Measurements from ENCODE around the gene UCHL1.

DNA sequence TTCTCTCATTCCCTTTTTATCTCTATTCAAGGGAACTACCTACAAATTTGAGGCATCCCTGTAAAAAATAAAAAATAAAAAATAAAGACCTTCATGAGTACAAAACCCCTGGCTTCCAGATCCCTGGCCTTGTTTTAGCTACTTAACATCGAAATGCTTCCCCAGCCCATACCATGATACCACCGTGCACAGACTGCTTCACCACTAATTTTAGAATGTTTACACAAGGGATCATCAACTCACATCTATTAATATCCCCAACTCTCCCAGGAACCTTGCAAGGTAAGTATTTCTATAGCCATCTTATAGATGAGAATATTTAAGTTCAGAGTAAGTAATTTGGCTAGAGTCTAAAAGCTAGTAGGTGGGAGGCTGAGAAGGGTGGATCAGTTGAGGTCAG, 51.7 kb downstream of the UCHL1 start:
- TF ChIP-seq, protein P1, sequence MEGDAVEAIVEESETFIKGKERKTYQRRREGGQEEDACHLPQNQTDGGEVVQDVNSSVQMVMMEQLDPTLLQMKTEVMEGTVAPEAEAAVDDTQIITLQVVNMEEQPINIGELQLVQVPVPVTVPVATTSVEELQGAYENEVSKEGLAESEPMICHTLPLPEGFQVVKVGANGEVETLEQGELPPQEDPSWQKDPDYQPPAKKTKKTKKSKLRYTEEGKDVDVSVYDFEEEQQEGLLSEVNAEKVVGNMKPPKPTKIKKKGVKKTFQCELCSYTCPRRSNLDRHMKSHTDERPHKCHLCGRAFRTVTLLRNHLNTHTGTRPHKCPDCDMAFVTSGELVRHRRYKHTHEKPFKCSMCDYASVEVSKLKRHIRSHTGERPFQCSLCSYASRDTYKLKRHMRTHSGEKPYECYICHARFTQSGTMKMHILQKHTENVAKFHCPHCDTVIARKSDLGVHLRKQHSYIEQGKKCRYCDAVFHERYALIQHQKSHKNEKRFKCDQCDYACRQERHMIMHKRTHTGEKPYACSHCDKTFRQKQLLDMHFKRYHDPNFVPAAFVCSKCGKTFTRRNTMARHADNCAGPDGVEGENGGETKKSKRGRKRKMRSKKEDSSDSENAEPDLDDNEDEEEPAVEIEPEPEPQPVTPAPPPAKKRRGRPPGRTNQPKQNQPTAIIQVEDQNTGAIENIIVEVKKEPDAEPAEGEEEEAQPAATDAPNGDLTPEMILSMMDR (IDR thresholded peaks at IDR 0.05; ENCODE audit: low read length): no peak
- TF ChIP-seq EZH2 (IDR thresholded peaks at IDR 0.05; ENCODE audit: borderline replicate concordance, low read length): no peak
